Stimulated activated CD4-positive, alpha-beta T cell treated with anti-CD3 and anti-CD28 coated beads, Interleukin-2, amount 100 ng/mL, for 24 hours (primary cell): ENCODE data around the gene KCNK5.

ENCODE experiments used
- DNase-seq, 2 donors: peaks; one replicate each; pipeline ENCODE4 v3.0.0-alpha.2; 2020

The KCNK5 gene

DNA sequence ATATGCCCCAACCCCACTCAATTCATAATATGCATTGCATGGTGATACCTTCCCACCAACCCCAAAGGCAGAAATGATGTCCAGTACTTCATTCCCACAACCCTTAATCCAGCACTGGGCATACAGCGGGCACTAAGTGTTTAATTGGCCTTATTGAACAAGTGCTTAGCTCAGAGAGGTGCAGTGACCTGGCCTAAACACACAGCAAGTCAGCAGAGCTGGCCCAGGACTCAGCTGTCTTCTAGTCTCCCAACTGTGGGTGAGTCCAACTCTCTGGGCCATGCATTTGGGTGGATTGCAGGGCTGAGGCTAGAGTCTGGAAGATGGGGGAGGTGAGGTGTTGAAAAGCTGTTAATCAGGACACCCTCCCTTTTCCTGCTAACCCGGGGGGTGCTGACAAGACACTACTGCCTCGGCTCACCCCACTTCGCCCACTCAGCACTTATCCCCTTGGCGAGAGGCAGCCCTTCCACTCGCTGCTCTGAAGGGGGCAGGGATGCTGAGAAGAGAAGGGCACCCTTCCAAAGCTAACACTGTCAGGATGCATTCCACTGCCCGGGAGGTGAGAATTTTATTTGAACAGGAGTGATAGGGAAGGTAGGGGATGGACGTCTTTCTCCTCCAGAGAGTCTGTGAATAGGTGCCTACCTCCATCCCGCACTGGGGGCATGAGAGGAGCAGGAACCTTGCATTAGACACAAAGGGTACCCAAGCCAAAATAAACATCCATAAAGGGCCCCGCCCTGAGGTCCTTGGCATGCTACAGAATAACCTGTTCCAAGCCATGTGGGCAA lies 14.2 kb downstream of the KCNK5 start:
- DNase-seq = no peak

GRCh38 chr6:39214120-39214813 lies 15.0 kb downstream of the KCNK5 start:
- no peak for DNase-seq

GRCh38 chr6:39213195-39213920 lies 15.9 kb downstream of the KCNK5 start:
- DNase-seq = no peak

- no peak for DNase-seq
Measured at GRCh38 chr6:39211183-39211582, 18.1 kb downstream of the KCNK5 start.

- DNase-seq = no peak
Measured at GRCh38 chr6:39210450-39210849, 18.8 kb downstream of the KCNK5 start.

DNA sequence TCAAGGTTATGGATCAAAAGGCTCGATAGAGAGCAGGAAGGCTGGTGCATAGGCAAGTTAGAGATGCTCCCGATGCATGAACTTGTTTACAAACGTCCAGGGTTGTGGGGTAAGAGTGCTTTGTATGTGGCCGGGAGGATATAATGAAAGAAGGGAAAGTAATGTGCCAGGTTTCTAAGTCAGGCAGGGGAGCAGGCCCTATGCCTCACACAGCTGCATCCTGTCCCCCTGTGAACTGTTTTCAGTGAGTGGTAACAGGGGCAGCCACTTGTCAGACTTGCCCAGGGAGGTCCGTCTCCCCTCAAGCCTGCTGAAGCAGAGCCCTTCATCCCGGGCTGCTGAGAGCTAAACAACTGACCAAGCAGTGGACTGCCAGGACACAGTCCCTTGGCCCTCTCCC lies 19.4 kb downstream of the KCNK5 start:
- DNase-seq = no peak

- no peak for DNase-seq
Measured at GRCh38 chr6:39209360-39209811, 19.9 kb downstream of the KCNK5 start.

GRCh38 chr6:39208223-39208739 lies 21.0 kb downstream of the KCNK5 start:
- no peak for DNase-seq

GRCh38 chr6:39207416-39208222 lies 21.7 kb downstream of the KCNK5 start:
- DNase-seq = no peak

DNA sequence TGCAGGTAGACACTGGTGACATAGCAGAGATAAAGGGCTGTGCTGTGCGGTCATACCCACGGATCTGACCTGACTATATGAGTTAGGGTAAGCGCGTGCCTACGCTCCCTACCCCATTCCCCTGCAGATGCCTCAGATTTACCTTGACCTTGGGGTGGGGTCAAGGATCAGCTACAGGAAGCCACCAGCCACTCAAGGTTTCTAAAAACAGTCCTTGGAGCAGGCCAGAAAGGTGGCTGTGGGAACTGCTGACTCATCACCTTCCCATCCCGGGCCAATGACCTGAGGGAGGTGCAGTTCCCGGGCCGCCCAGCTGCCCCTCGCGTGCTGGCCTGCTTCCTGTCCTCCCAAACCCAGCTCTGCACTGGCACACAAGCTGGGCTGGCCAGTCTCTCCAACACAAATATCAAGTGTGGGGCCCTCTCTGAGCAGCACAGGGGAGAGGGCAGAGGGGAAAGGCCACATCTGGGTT lies 23.0 kb downstream of the KCNK5 start:
- DNase-seq = no peak

GRCh38 chr6:39204646-39205244 lies 24.5 kb downstream of the KCNK5 start:
- DNase-seq = no peak

DNA sequence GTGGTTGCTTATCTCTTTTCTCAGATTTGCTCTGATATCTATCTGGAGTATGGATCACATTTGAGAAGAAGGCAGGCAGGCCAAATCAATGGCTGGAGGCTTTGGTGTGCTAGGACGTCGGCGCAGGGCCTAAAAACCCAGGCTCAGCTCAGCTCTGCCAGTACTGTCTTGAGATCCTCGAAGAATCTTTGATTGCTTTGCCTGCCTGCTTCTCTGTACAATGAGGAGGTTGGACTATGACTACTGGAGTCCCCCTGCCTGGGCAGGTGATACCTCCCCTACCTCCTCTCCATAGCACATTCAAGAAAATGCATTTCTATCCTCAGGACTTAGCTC lies 25.1 kb downstream of the KCNK5 start:
- no peak for DNase-seq

DNA sequence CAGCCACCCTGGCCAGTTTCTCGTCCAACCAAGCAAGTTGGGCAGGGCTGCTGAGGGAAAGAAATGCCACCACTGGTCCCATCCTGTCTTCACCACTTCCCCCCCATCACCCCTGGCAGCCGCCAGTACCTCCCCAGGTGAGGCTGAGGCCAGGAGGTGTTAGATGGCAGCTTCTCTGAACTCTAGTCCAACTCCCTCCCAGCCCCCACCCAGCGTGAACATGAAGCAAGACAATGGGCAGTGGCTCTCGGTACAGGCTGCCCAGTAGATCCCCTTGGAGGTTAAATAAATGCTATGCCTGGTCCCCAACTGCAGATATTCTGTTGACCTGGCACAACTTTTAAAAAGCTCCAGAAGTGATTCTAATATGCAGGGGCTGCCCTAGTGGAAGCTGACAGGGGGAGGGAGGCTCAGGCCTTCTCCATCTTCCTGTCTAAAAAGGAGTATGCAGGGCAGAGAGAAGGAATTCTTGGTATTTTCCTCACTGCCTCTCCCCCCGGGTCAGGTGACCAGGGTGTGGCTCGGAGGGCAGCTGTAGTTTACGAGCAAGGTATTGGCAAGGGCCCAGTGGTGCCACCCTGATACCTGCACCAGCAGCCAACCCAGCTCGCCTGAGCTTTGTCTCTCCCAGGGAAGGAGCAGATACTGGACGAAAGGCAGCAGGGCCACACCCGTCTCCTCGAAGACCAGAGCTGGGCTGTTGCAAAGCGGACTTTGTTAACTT lies 25.7 kb downstream of the KCNK5 start:
- no peak for DNase-seq

DNA sequence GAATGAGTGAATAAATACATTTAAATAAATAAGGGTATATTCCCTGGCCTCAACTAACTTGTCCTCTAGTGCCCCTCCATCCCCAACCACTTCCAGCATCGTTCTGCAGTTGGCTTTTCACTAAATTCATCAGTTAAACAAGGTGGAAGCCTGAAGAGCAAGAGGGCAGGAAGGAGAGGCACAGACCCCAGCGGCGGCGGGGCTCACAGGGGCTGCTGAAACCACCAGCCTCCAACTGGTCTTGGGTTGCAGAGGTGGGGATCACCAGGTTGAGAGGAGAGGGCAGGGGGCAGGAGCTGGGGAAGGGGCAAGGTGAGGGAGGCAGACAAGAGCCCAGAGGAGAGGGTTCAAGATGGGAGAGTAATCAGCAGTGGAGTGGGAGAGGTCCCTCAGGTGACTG lies 27.1 kb downstream of the KCNK5 start:
- DNase-seq = no peak

DNA sequence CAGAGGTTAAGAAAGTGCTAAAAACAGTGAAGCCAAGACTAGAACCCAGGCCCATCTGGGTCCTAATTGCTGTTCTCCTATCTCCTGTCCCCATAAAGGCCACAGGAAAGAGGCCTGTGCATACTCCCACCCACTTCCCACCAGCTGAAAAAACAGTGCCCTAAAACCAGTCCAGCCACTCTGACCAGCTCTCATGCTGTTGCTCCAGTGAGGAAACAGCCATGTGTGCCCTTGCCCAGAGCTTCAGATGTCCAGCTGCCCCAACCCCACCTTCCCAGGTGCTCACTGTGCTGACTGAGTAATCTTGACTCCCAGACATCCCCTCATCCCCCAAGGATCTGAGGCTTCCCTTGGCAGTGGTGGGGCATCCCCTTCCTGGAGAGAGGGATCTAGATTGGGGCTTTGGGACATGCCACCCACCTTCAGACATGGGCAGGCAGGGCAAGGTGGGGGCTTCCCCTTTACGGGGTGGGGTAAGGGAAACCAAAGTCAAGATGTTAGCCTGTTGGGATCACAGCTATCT lies 28.7 kb downstream of the KCNK5 start:
- no peak for DNase-seq

DNA sequence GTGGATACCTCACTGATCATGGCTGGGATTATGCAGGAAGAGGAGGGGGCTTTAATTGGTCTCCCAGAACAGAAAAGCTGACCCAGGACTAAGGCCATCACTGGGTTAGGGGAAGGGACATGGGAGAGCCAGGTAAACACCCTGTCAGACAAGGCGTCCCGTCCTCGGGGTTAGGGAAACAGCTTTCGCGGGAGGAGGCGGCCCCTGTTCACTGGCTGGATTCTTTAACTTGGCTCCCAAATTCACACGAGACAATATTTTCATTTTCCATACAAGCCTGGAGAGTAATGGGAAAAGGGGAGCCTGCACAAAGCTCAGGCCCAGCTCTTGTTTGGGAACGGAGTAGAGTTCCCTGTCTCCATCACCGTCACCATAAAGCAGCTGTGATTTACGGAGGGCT lies 29.3 kb downstream of the KCNK5 start:
- no peak for DNase-seq

GRCh38 chr6:39199231-39199940 lies 29.9 kb downstream of the KCNK5 start:
- no peak for DNase-seq

GRCh38 chr6:39198528-39198927 lies 30.7 kb downstream of the KCNK5 start:
- DNase-seq = no peak

GRCh38 chr6:39197922-39198500 lies 31.3 kb downstream of the KCNK5 start:
- no peak for DNase-seq

DNA sequence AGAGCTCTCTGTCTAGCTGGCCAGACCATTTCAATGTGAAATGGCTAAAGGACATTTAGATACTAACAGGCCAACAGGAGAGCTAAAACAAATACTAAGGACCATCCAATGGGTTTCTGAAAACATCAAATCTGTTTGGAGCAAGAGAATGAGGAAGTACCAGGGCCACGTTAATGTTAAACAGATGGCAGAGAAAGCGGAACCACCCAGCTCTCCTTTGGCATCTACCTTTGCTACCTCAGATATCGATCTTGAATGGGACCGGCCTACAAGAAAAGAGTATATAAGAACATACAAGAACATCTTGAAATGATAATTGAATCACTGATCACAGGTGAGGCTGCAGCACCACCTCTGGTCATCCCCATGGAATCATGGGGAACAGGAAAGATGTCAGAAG lies 31.8 kb downstream of the KCNK5 start:
- DNase-seq = no peak
